ENCODE data around the gene MRPS22.
A peak's percentile ranks its signal among the peaks of the same experiment; 100 is the strongest.

MRPS22 gene

GRCh38 chr3:139343895-139344856 is at the start of gene MRPS22:
TSS of gene MRPS22 (plus strand) at chr3:139344020. CDS start at chr3:139344027, 7 bp downstream.
- DNase-seq (ENCODE audit: low spot score): peak; percentile 46

GRCh38 chr3:139295040-139295439 is 48.8 kb upstream of the MRPS22 start:
- DNase-seq (ENCODE audit: low spot score): no peak

- no peak for DNase-seq (ENCODE audit: low spot score)
Observed at GRCh38 chr3:139296141-139296718, 47.6 kb upstream of the MRPS22 start.

DNA sequence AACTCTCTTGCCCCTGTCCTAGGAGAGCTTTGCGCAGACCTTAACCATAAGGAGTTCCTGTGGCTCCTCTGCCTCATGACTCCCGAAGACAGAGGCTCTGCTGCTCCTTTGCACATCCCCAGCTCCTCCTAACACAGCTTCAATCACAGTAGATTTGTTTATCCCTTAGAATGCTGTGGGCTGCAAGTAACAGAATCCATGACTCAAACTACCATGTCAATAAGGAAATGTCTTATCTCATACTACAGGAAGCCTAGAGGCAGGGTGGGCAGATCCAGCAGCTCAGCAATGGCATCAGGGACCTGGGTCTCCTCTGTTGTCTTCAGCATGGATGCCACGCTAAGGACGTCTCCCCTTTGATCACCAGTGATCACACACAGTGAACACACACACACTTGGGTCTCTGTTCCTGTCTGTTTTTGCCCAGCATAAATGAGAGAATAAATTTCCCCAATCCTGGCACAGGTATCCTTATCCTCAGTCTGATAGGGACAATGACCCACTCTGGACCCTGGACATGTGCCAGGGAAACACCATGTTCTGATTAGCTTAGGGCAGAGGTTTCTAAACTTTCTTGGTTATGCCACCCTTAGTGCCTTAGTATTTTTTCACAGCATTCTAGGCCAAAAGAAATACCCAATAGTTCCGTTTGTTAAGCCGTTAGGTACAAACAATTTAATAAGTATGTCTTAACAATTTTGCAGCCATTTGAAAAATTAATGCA is 46.1 kb upstream of the MRPS22 start:
- no peak for DNase-seq (ENCODE audit: low spot score)

DNA sequence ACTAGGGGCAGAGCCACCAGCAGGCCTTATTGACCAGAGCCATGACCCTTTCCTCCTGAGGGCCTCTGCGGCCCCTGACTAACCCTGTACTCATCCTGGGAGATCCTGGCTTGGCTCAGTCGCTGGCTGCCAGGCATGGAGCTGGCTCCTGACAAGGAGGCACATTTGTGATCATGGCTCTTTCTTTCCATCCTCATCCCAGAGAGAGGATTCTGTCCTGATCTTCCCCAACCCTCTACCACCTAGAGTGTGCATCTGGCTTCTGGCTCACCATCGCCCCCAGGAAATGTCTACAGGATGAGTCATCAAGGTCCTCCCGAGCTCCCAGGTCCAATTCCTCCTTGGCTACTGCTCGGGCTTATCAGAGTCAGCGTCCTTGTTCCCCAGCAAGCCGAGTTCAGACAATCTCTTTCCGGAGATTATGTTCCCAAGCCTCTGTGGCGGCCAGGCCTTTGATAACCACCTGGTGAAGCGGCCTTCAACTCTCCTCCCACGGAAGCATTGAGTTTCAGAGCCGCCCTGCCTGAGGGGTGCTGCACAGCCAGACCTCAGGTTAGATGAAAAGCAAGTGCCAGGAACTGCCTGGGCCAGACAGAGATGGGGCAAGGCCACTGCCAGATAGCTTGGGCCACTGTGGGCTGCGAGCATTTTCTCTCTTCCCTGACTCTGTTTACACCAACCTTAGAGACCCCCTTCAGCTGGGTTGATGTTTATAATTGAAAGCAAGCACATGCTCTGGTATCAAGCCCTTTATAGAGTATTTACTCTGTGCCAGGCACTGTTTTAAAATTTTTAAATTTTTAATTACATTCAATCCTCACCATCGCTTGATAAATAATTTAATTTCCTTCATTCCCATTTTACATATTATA is 44.3 kb upstream of the MRPS22 start:
- no peak for DNase-seq (ENCODE audit: low spot score)

GRCh38 chr3:139300416-139300815 is 43.4 kb upstream of the MRPS22 start:
- no peak for DNase-seq (ENCODE audit: low spot score)

DNA sequence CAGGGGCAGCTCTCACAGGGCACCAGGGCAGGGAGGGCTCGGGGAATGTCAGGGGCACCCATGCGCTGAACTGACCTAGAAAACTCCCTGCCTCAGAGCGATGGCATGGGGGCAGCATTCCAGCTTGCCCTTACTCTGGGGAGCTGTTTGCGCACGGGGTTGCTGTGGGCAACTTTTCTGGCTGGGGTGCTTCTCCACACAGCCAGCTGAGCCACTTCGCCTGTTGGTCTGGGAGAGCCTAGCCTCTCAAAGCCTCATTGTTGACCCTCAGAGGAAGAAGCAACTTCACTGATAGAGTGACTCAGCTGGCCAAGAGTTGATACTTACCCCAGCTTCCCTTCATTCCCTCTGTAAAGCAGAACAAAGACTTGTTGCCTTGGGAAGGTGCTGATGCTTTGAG is 42.6 kb upstream of the MRPS22 start:
- DNase-seq (ENCODE audit: low spot score): no peak

DNA sequence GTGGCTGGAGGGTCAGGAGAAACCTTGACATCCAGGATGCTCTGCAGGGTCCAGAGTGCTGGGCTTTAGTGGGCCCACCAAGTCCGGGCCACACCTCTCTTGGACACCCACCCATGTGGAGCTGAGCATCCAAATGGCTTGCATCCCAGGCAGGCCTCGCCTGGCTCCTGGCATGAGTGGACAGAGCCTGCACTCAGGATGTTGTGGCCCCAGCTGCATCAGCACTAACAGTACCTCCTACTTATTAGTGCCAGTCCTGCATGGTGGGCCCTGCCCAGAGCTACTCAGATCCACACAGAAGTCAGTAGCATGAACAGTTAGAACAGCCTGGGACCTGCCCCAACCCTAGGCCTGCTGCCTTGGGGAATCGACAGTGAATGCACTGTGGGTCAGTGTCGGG is 42.2 kb upstream of the MRPS22 start:
- no peak for DNase-seq (ENCODE audit: low spot score)

- DNase-seq (ENCODE audit: low spot score): no peak
Observed at GRCh38 chr3:139302084-139302800, 41.6 kb upstream of the MRPS22 start.

DNA sequence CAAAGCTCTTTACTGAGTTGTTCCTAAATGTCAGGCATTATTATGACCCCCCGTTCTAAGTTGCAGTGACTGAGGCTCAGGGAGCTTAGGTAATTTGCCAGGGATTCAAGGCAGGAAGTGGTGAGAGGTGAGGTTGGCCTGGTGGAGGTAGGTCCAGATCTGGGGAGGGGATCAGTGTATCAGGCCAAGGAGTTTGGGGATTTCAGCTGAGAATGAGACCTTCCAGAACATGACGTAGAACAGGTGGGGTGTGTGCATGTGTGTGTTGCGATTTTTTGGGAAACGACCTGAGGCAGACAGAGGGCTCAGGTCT is 41.1 kb upstream of the MRPS22 start:
- DNase-seq (ENCODE audit: low spot score): no peak

- DNase-seq (ENCODE audit: low spot score): no peak
Observed at GRCh38 chr3:139303216-139303615, 40.6 kb upstream of the MRPS22 start.

DNA sequence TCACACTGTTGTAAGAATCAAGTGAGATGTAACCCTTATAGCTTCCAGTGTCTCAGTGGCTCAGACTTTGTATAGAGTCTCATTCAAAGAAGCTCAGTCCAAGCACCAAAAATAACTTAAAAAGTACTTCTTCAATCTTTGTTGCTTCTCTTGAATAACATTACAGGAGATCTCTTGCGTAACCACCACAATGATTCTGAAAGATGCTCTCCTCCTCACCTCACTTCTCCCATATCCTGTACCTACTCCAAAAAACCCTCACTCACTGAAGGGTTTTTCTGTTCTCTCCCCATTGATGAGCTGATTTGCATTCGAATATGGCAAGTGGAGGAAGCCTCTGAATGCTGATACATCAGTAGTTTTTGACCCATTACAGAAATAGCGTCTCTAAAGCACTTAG is 39.4 kb upstream of the MRPS22 start:
- DNase-seq (ENCODE audit: low spot score): no peak

DNA sequence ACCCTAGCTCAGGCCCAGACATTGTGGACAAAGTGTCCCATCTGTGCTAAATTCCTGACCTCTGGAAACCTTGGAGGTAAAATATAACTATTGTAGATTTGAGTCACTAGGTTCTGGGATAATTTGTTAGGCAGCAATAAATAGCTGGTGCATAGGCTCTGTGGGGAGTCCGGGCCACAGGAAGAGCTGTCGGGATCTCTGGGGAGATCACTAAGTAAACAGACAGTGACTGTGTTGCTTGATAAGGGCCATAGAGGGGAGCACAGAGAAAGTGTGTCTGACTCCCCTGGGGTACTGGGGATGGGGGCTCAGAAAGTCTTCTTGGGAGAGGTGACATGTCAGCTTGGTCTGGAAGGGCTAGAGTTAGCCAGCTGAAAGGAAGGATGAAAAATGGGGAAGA is 37.7 kb upstream of the MRPS22 start:
- DNase-seq (ENCODE audit: low spot score): no peak

GRCh38 chr3:139307072-139307491 is 36.7 kb upstream of the MRPS22 start:
- DNase-seq (ENCODE audit: low spot score): no peak

DNA sequence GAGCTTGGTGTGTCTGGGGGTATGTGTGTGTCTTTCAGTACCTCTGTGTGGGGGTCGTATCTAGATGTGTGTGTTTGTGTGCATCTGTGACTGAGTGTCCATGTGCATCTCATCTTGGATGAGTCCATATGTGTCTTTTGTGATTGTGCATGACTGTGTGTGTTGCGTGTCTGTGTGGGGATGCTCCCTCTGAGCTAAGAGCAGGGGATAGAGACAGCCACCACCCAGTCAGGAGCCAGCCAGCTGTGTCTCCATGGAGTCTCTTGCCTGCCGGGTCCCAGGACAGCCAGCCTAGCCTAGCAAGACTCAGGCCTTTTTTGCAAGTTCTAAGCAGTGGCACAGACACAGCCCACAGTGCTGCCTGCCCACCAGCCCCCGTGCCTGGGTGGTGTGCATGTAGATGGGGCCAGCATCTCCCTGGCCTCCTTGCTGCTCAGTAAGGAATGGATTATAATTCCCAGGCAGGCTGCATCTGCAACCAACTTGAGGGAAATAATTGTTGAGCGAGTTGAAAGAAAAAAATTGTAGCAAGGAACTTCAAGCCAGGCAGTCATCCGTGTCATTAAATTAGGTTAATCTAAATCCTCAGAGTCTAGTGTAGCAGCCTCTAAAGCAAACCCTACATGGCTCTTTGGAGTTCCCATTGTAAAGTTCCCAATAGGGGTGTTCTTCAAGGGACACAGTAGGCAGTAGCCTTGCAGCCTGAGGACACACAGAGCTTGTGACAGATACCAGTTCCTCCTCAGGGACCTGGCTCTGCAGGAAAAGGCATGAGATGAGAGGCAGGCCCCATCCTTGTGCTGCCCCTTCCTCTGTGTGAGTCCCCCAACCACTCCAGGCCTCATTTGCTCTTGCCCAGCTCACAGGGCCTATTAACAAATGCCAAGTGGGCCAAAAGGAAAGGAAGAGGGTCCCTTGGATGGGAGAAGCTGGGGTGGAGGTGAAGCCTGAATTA is 35.9 kb upstream of the MRPS22 start:
- no peak for DNase-seq (ENCODE audit: low spot score)

- no peak for DNase-seq (ENCODE audit: low spot score)
Observed at GRCh38 chr3:139308560-139308959, 35.3 kb upstream of the MRPS22 start.

- DNase-seq (ENCODE audit: low spot score): no peak
Observed at GRCh38 chr3:139309061-139309591, 34.7 kb upstream of the MRPS22 start.

DNA sequence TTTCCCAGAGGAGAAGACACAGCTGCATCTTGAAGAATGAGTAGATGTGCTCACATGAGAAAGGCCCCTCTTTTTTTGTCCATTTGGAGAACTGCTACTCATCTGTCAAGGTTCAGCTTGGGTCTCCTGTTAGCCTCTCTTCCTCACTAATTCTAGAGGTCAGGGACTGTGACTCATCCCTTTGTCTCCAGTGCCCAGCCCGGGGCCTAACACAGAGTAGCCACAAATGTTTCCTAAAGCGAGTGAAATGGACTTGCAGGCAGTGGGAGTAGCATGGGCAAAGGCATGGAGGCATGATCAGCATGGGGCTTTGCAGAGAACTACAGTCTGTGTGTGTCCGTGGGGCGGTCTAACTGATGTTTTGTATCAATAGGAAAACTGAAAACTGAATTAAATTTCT is 33.9 kb upstream of the MRPS22 start:
- DNase-seq (ENCODE audit: low spot score): no peak

GRCh38 chr3:139310474-139310933 is 33.3 kb upstream of the MRPS22 start:
- no peak for DNase-seq (ENCODE audit: low spot score)

GRCh38 chr3:139311557-139311956 is 32.3 kb upstream of the MRPS22 start:
- DNase-seq (ENCODE audit: low spot score): no peak
